GM12891 (cell line): ENCODE data around the gene PLEKHD1.

Source experiments
- POLR2A ChIP-seq: IDR thresholded peaks from 2 replicates; pipeline ENCODE4 v1.6.1; 2011; ENCODE audit warnings: low read depth, low read length, control low read depth
- POLR2AphosphoS5 ChIP-seq: IDR thresholded peaks from 2 replicates; pipeline ENCODE4 v1.6.1; 2011; ENCODE audit warnings: low read depth, low read length, control low read depth

DNA sequence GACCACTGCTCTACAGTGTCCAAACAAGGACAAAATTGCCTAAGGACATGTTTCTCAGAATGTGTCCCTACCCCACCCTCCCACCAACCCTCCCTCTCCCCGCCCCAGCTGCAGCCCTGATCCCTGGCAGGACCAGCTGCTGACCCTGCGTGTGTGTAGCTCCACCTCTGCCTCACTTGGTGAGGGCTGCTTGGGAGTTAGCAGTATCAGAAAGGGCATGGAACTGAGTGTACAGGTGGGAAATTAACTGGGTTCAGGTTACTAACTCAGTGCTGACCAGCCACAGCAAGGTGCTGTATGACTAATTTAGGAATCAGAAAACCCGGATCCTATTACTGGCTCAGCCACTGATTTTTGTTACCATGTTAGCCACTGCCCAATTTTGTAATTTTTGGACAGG is 11.3 kb upstream of the PLEKHD1 start:
- TF ChIP-seq POLR2A = no peak
- TF ChIP-seq POLR2AphosphoS5 = no peak
